Keratinocyte (primary cell): ENCODE data around the gene DCUN1D2. TPM values are rescaled to one million over a fixed set of nuclear protein-coding genes. Genes with fewer than 3 reads are reported as not detected.

Experiments used
- DNase-seq: peaks from one replicate; pipeline ENCODE4 v3.0.0-alpha.2; 2011; ENCODE audit warnings: low read depth, missing footprints, low spot score
- FAIRE-seq: peaks from 2 replicates; lab custom pipeline; 2011; peaks lifted over from hg19 to GRCh38; lab: Jason Lieb, UNC
- H2AFZ ChIP-seq: 2 replicates; pipeline ENCODE4 v1.6.0; 2012; ENCODE audit warnings: low read length, control low read depth, inconsistent platforms; ENCODE audit not compliant: control insufficient read depth
- H3K27ac ChIP-seq: 2 replicates; pipeline ENCODE4 v1.5.1; 2011; ENCODE audit warnings: low read length; ENCODE audit not compliant: control insufficient read depth, insufficient read depth
- H3K27me3 ChIP-seq: 3 replicates; pipeline ENCODE4 v1.6.0; 2011; ENCODE audit warnings: low read length; ENCODE audit not compliant: control insufficient read depth, insufficient read depth; ENCODE audit errors: extremely low read depth
- H3K36me3 ChIP-seq, 2 experiments: 2 replicates in 1 of 2; 3 replicates in 1 of 2; pipeline ENCODE4 v1.5.1; 2011; ENCODE audit warnings: low read length in 2 of 2, mild to moderate bottlenecking in 1 of 2; ENCODE audit not compliant: control insufficient read depth in 2 of 2, insufficient read depth in 2 of 2; ENCODE audit errors: extremely low read depth in 1 of 2
- H3K4me1 ChIP-seq: 3 replicates; pipeline ENCODE4 v1.5.1; 2011; ENCODE audit warnings: low read length; ENCODE audit not compliant: control insufficient read depth, insufficient read depth; ENCODE audit errors: extremely low read depth
- H3K4me2 ChIP-seq: 3 replicates; pipeline ENCODE4 v1.6.0; 2011; ENCODE audit warnings: low read depth, low read length; ENCODE audit not compliant: control insufficient read depth, insufficient read depth; ENCODE audit errors: extremely low read depth
- H3K4me3 ChIP-seq, 3 experiments: fragments of 200-600 bp in 1 of 3; sonication (generic) in 1 of 3; 2 replicates in 2 of 3; 3 replicates in 1 of 3; pipeline ENCODE4 v1.5.1; 2011 to 2016; ENCODE audit warnings: low read length in 3 of 3, mild to moderate bottlenecking in 3 of 3, control low read depth in 2 of 3, inconsistent platforms in 1 of 3, low read depth in 1 of 3, mixed read lengths in 1 of 3, mixed run types in 1 of 3, moderate library complexity in 1 of 3; ENCODE audit not compliant: control insufficient read depth in 2 of 3, insufficient read depth in 2 of 3; ENCODE audit errors: extremely low read depth in 1 of 3
- H3K79me2 ChIP-seq: 2 replicates; pipeline ENCODE4 v1.6.0; 2012; ENCODE audit warnings: low read length; ENCODE audit not compliant: control insufficient read depth, insufficient read depth
- H3K9ac ChIP-seq: 3 replicates; pipeline ENCODE4 v1.6.0; 2011; ENCODE audit warnings: low read length; ENCODE audit not compliant: control insufficient read depth, insufficient read depth; ENCODE audit errors: extremely low read depth
- H3K9me1 ChIP-seq: 3 replicates; pipeline ENCODE4 v1.6.0; 2011; ENCODE audit warnings: low read length; ENCODE audit not compliant: control insufficient read depth, insufficient read depth; ENCODE audit errors: extremely low read depth
- H3K9me3 ChIP-seq: 2 replicates; pipeline ENCODE4 v1.5.1; 2012; ENCODE audit warnings: low read depth, low read length; ENCODE audit not compliant: control insufficient read depth
- H4K20me1 ChIP-seq: 3 replicates; pipeline ENCODE4 v1.6.0; 2011; ENCODE audit warnings: low read length; ENCODE audit not compliant: control insufficient read depth, insufficient read depth; ENCODE audit errors: extremely low read depth
- EZH2 ChIP-seq: IDR thresholded peaks from one replicate; pipeline ENCODE4 v1.6.1; 2012; ENCODE audit warnings: inconsistent platforms, mild to moderate bottlenecking, low read length, moderate library complexity
- dilution Hi-C: fragments of 300-500 bp; cut with MboI; formaldehyde crosslinking; loops from one replicate; pipeline ENCODE4 v1.7.0; 2020; ENCODE audit warnings: low sequenced_read_pairs; ENCODE audit not compliant: extremely low pct_ligation_motif_present
- polyA plus RNA-seq, 5 experiments: library from polyadenylated mRNA; depleted of rRNA in 3 of 5; stranded (reverse) in 3 of 5; stranded (forward) in 1 of 5; unstranded in 1 of 5; fragments of >200 nt; gene quantifications; 1 replicate in 1 of 5; 2 replicates in 3 of 5; 3 replicates in 1 of 5; pipeline versions ENCODE4 v1.2.1 to v1.2.3, GENCODE V29; 2011 to 2012; ENCODE audit warnings: missing spikeins in 2 of 5, low read depth in 1 of 5, low replicate concordance in 1 of 5
- TF ChIP-seq, protein P1 (sequence below), 3 experiments: IDR thresholded peaks in 1 of 3; conservative IDR thresholded peaks in 1 of 3; optimal IDR thresholded peaks in 1 of 3; 2 replicates in 2 of 3; 3 replicates in 1 of 3; pipeline versions ENCODE3 to v1.5.1; 2011; ENCODE audit warnings: low read length in 3 of 3, mild to moderate bottlenecking in 3 of 3, moderate library complexity in 2 of 3, control low read depth in 1 of 3, inconsistent platforms in 1 of 3; ENCODE audit not compliant: insufficient read depth in 2 of 3; ENCODE audit errors: extremely low read depth in 1 of 3

Gene DCUN1D2
- polyA plus RNA-seq, 1 donor (not counting 4 experiments of a cell fraction or from before 2014, with no cell fraction given): 9.1 TPM

DNA sequence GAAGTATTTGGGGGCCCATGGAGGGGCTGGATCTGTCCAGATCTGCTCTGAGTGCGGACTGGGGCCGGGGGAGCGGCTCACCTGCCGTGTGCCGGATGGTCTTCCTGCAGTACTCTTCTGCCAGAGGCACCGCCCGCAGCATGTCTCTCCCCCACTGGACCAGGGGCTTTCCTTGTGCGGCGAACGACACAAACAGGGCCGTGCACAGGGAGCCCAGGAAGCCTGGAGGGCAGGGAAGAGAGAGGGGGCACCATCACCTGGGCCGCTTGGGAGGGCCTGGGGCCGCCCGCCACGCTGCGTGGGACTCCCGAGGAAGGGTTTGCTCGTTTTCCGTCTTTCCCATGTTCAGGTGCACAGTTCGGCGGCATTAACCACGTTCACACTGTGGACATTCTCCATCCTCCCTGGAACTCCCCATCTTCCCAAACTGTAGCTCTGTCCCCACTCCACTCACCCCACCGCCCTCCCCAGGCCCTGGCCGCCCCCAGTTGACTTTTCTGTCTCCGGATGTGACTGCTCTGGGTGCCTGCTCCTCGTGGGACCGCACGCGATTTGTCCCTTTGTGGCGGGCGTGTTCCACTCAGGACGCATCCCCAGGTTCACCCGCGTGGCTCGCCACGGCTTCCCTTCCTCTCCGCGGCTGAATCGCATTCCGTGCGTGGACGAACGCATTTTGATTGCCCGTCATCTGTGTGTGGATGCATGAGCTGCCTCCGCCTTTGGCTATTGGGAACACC is 61.5 kb downstream of the DCUN1D2 start:
- FAIRE-seq (no peak), DNase-seq (no peak)
- no peaks in the 10 kb centered on the region for H3K27me3 ChIP-seq
- no peak overlapping the region for H3K4me3 ChIP-seq
- no peaks in the 10 kb centered on the region for H3K4me1 ChIP-seq
- H3K9me3 ChIP-seq: no peaks in the 10 kb centered on the region
- H4K20me1 ChIP-seq: no peaks in the 10 kb centered on the region
- no peak for TF ChIP-seq EZH2
- TF ChIP-seq, protein P1, sequence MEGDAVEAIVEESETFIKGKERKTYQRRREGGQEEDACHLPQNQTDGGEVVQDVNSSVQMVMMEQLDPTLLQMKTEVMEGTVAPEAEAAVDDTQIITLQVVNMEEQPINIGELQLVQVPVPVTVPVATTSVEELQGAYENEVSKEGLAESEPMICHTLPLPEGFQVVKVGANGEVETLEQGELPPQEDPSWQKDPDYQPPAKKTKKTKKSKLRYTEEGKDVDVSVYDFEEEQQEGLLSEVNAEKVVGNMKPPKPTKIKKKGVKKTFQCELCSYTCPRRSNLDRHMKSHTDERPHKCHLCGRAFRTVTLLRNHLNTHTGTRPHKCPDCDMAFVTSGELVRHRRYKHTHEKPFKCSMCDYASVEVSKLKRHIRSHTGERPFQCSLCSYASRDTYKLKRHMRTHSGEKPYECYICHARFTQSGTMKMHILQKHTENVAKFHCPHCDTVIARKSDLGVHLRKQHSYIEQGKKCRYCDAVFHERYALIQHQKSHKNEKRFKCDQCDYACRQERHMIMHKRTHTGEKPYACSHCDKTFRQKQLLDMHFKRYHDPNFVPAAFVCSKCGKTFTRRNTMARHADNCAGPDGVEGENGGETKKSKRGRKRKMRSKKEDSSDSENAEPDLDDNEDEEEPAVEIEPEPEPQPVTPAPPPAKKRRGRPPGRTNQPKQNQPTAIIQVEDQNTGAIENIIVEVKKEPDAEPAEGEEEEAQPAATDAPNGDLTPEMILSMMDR (optimal IDR thresholded peaks at IDR 0.05 in 1 of 3, IDR thresholded peaks at IDR 0.05 in 1 of 3, conservative IDR thresholded peaks at IDR 0.05 in 1 of 3; ENCODE audit: extremely low read depth in 1 of 3, insufficient read depth in 2 of 3, low read length in 3 of 3): no peak
- dilution Hi-C loops: no loop called here
- no peak overlapping the region for H3K27ac ChIP-seq
- H3K9ac ChIP-seq: no peak overlapping the region
- no peak overlapping the region for H2AFZ ChIP-seq
- no peaks in the 10 kb centered on the region for H3K36me3 ChIP-seq
- no peaks in the 10 kb centered on the region for H3K9me1 ChIP-seq
- H3K79me2 ChIP-seq: no peaks in the 10 kb centered on the region
- H3K4me2 ChIP-seq: no peak overlapping the region

GRCh38 chr13:113428469-113428865 is 62.0 kb downstream of the DCUN1D2 start:
- H4K20me1 ChIP-seq: no peaks in the 10 kb centered on the region
- no peaks in the 10 kb centered on the region for H3K79me2 ChIP-seq
- no peak overlapping the region for H3K4me3 ChIP-seq
- no peaks in the 10 kb centered on the region for H3K4me1 ChIP-seq
- no peaks in the 10 kb centered on the region for H3K27me3 ChIP-seq
- no peaks in the 10 kb centered on the region for H3K9me3 ChIP-seq
- H3K36me3 ChIP-seq: no peaks in the 10 kb centered on the region
- no peak for TF ChIP-seq EZH2
- TF ChIP-seq, protein P1 (optimal IDR thresholded peaks at IDR 0.05 in 1 of 3, IDR thresholded peaks at IDR 0.05 in 1 of 3, conservative IDR thresholded peaks at IDR 0.05 in 1 of 3; ENCODE audit: extremely low read depth in 1 of 3, insufficient read depth in 2 of 3, low read length in 3 of 3): no peak
- no peak overlapping the region for H3K4me2 ChIP-seq
- no peak overlapping the region for H3K27ac ChIP-seq
- no peak for FAIRE-seq
- no peak overlapping the region for H2AFZ ChIP-seq
- H3K9ac ChIP-seq: no peak overlapping the region
- H3K9me1 ChIP-seq: no peaks in the 10 kb centered on the region
- dilution Hi-C loops: no loop called here
- DNase-seq: no peak
